IPS-NIHi7 (cell line): ENCODE measurements around the gene STARD3NL.
A peak's percentile ranks its signal among the peaks of the same experiment; 100 is the strongest.
"Not testable (repeated sequence)": the region's sequence is repeated elsewhere in the genome, so short reads cannot be mapped to it uniquely, and the experiment has no call there.

Experiments
- DNase-seq: peaks from one replicate; pipeline ENCODE4 v3.0.0; 2012; ENCODE audit warnings: mixed read lengths; ENCODE audit errors: extremely low spot score

Gene STARD3NL

GRCh38 chr7:38222481-38223096, 44.5 kb downstream of the STARD3NL start:
- DNase-seq: peak; percentile 50

DNA sequence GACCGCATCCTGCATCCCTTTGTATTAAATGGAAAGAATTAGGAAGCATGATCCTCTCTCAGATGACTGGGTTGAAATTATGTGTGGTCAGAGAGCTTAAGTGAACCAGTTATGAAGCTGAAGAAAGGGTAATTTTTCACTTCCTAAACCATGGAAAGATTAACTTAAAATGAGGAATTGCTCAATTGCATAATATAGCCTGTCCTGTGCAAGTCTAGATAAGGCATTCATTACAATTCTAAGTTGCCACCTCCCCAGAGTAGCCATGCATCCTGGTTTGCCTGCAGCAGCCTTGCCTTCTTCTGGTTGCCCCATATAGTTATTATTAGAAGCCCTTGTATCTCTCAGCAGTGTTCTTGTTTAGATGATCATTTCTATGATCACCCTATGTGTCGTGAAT, 45.3 kb downstream of the STARD3NL start:
- no peak for DNase-seq

DNA sequence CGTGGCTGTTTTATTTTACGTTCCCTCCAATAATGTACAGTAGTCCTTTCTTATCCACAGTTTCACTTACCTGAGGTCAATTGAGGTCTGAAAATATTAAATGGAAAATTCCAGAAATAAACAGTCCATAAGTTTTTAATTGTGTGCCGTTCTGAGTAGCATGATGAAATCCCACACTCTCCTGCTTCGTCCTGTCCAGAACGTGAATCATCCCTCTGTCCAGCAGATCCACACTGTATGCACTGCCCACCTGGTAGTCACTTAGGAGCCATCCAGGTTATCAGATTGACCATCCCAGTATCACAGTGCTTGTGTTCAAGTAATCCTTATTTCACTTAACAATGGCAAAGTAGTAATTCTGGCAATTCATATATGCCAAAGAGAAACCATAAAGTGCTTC, 46.3 kb downstream of the STARD3NL start:
- DNase-seq: no peak

DNA sequence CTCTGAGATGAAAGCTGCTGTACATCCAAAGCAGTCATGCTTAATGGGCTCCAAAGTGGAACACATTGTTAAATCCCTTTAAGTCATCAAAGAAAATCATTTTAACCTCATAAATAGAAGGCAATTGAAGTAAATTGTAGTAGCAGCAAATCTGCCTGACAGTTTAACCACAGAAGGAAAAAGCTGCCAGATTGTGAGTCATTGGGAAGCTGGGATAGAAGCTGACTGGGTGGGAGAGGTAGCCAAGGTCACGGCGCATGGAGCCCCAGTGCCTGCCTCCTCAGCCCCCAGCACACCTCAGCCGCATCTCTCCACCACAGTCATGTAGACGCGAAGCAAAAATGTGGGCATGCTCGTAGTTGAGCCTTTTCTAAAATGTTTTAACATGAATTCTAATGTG, 51.3 kb downstream of the STARD3NL start:
- no peak for DNase-seq

DNA sequence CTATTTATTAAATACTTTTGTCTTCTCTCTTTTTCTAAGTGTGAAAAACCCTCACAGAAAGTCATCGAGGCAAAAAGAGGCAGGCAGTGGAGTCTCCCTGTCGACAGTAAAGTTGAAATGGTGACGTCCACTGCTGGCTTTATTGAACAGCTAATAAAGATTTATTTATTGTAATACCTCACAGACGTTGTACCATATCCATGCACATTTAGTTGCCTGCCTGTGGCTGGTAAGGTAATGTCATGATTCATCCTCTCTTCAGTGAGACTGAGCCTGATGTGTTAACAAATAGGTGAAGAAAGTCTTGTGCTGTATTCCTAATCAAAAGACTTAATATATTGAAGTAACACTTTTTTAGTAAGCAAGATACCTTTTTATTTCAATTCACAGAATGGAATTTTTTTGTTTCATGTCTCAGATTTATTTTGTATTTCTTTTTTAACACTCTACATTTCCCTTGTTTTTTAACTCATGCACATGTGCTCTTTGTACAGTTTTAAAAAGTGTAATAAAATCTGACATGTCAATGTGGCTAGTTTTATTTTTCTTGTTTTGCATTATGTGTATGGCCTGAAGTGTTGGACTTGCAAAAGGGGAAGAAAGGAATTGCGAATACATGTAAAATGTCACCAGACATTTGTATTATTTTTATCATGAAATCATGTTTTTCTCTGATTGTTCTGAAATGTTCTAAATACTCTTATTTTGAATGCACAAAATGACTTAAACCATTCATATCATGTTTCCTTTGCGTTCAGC, 52.0 kb downstream of the STARD3NL start:
- DNase-seq: no peak

- peak; percentile 17 for DNase-seq
These were observed 54.7 kb downstream of the STARD3NL start for GRCh38 chr7:38232502-38233366.

DNA sequence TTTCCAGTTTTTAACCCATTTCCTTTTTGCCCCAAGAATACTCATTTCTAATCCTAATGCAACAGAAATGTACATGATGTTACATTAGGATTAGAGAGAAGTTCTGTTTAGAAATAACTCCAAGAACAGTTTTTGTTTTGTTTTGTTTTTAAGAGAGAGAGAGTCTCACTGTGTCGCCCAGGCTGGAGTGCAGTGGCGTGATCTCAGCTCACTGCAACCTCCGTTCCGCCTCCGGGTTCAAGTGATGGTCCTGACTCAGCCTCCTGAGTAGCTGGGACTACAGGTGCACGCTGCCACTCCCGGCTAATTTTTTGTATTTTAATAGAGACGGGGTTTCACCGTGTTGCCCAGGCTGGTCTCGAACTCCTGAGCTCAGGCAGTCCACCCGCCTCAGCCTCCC, 56.7 kb downstream of the STARD3NL start:
- not testable (repeated sequence) for DNase-seq

GRCh38 chr7:38235606-38236005, 57.6 kb downstream of the STARD3NL start:
- DNase-seq: no peak

DNA sequence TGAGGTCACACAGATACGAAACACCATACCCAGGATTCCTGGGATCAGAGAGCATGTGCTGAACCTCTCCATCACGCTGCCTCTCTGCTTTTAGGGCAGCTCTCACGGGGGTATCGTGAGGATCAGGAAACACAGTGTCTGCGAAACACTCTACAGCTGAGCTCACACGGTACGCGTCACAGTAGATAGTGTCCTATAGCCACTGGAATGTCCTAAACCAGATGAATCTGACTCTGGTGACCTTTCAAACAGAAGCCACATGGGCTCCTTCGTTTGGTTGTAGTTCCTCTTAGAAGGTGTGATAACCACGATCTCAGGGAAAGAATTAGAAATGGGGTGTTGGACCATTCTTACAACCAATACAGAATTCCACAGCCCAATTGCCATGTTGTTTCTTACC, 61.1 kb downstream of the STARD3NL start:
- not testable (repeated sequence) for DNase-seq

DNA sequence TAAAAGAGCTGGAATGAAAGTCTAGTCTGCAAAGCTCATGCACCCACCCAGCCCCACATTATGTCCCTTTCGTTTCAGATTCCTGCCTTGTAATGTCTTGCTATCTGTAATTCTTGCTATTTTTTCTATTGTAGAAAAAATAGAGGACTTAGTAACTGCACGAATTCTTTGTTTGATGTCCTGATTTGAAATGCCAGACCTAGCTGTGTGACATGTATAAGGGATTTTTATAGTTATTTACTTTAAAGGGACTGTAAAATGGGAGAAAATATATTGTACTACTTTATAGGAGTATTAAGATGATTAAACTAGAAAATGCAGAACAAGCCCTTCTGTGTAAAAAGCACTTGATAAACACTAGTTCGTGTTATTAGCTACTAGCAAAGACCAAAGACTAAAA, 63.0 kb downstream of the STARD3NL start:
- DNase-seq: no peak

- DNase-seq: no peak
These were observed 64.8 kb downstream of the STARD3NL start for GRCh38 chr7:38242814-38243213.

DNA sequence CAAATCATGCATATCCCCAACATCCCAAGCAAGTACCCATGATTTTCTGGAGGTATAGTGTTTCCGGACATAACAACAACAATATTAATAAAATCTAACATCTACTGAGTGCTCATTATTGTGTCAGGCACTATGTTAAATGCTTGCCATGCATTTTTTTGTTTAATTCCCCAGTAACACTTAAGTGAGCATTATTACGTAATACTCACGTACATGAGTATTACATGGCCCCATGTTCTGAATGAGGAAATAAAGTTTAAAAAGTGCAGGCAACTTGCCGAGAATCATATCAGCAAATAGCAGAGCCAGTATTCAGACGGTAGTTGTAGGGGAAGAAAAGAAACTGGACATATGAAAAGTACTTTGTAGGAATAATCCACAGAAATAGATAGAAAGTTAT, 65.3 kb downstream of the STARD3NL start:
- DNase-seq: not testable (repeated sequence)

- no peak for DNase-seq
These were observed 66.5 kb downstream of the STARD3NL start for GRCh38 chr7:38244516-38244915.

DNA sequence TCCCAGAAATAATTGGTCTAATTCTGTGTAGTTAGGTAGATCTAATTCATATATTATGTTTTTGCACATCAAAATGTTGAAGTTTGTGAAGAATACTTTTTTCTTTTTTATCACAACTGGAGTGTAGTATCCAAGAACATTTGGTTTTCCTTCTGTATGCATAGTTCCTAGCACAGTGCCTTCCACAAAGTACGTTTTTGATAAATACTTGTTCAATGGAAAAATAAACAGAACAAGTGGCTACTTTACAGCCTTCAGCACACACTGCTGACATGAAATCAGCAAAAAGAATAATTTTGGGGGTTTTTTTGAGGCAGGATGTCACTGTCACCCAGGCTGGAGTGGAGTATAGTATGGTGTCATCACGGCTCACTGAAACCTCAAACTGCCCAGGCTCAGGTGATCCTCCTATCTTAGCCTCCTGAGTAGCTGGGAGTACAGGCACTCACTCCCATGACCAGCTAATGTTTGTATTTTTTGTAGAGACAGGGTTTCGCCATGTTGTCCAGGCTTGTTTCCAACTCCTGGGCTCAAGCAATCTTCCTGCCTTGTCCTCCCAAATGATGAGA, 67.4 kb downstream of the STARD3NL start:
- DNase-seq: no peak

DNA sequence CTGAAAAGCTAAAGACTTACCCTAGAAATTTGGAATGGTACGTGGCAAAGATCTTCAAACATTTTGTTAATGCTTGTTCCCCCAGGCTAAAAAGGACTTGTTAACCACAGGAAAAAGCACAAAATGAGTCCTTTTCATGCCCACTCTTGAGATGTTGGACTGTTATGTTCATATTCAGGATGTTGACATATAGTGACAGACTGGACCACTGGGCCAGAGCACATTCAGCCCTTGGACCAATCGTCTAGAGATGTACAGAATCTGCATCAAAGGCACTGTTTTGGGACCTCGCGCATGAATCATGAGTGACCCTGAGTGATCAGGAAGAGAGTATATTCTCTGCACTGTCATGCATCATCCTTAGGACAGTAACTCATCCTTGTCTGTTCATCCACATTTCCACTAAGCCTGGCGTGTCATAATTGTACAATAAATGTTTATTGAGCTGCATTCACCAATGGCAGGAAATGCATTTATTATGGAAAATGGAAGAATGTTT, 70.1 kb downstream of the STARD3NL start:
- DNase-seq: no peak

DNA sequence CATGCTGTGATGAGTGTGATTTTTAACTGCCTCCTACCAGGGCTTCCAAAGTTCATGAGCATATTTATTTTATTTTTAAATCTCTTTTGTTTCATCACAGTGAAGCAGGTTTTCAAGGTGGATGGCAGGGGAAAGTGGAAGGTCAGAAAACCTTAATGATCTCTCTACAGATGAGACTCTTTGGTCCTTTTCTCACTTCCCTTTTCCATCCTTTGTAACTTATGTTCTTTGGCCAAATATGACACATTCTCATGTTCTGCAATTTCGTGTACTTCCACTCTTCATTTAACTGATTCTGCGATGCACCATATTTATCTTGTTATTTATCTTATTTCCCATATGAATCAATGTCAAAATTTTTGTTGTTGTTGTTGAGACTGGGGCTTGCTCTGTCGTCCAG, 71.8 kb downstream of the STARD3NL start:
- not testable (repeated sequence) for DNase-seq

- no peak for DNase-seq
These were observed 79.3 kb downstream of the STARD3NL start for GRCh38 chr7:38257350-38257677.

GRCh38 chr7:38259157-38259556, 81.1 kb downstream of the STARD3NL start:
- DNase-seq: not testable (repeated sequence)

DNA sequence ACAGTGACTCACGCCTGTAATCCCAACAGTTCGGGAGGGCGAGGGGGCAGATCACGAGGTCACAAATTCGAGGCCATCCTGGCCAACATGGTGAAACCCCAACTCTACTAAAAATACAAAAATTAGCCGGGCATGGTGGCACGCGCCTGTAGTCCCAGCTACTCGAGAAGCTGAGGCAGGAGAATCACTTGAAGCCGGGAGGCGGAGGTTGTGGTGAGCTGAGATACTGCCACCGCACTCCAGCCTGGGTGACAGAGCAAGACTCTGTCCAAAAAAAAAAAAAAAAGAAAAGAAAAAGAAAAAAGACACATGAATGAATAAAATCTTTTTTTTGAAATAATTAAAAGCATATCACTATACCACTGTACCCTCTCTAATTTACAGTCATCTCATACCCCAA, 83.6 kb downstream of the STARD3NL start:
- not testable (repeated sequence) for DNase-seq

DNA sequence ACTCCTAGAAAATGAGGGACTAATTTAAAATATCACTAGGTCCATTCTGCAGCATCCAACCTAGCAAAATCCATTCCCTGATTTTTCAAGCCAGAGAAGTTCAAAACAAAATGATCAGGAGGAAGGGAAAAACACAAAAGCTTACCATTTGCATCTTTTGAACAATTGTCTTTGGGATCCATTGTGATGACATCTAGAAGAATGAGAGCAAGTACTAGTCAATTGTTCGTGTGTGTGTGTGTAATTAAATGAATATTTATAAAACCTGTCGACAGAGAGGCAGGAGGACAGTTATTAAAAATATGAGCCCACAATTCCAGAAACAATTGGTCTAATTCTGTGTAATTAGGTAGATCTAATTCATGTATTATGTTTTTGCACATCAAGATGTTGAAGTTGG, 84.0 kb downstream of the STARD3NL start:
- not testable (repeated sequence) for DNase-seq

DNA sequence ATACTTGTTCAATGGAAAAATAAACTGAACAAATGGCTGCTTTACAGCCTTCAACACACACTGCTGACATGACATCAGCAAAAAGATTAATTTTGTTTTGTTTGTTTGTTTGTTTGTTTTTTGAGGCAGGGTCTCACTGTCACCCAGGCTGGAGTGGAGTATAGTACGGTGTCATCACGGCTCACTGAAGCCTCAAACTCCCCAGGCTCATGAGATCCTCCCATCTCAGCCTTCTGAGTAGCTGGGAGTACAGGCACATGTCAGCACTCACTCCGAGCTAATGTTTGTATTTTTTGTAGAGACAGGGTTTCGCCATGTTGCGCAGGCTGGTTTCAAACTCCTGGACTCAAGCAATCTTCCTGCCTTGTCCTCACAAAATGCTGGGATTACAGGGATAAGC, 84.5 kb downstream of the STARD3NL start:
- DNase-seq: no peak

GRCh38 chr7:38263274-38263673, 85.2 kb downstream of the STARD3NL start:
- not testable (repeated sequence) for DNase-seq
